WTC11 (cell line): ENCODE results near the gene PTP4A1. TPM values are rescaled to one million over a fixed set of nuclear protein-coding genes. Genes with fewer than 3 reads are reported as not detected.

ENCODE experiments used
- ATAC-seq: fragments of 200-7000 bp; cut with Tn5 transposase; 2 replicates; pipeline ENCODE4 v1.10.0; 2021; ENCODE audit warnings: mild to moderate bottlenecking, moderate library complexity
- CTCF ChIA-PET: fragments of 300-600 bp; sonication (Branson Sonifier 250); formaldehyde crosslinking; loops from one replicate; lab custom pipeline; 2021; ENCODE audit warnings: antibody characterized with exemption; lab: Charles Lee
- POLR2A ChIA-PET: fragments of 350-600 bp; sonication (Branson Sonifier 250); formaldehyde crosslinking; loops from one replicate; lab custom pipeline; 2021; ENCODE audit warnings: antibody characterized with exemption; lab: Charles Lee
- DNase-seq: peaks from one replicate; pipeline ENCODE4 v3.0.0; 2021; ENCODE audit warnings: low spot score
- H3K27ac Mint-ChIP-seq: 2 replicates; pipeline ENCODE4 v1.8.0; 2021; ENCODE audit warnings: mixed read lengths
- H3K27me3 Mint-ChIP-seq: 2 replicates; pipeline ENCODE4 v1.8.0; 2021; ENCODE audit warnings: low read depth, mild to moderate bottlenecking, moderate library complexity, mixed read lengths
- H3K36me3 Mint-ChIP-seq: 2 replicates; pipeline ENCODE4 v1.8.0; 2021; ENCODE audit warnings: mixed read lengths
- H3K4me1 Mint-ChIP-seq: 2 replicates; pipeline ENCODE4 v1.8.0; 2022; ENCODE audit warnings: mixed read lengths
- H3K4me3 Mint-ChIP-seq: 2 replicates; pipeline ENCODE4 v1.8.0; 2021; ENCODE audit warnings: mild to moderate bottlenecking, moderate library complexity, mixed read lengths
- H3K9me3 Mint-ChIP-seq: 2 replicates; pipeline ENCODE4 v1.8.0; 2021; ENCODE audit warnings: mixed read lengths
- ARID4B ChIP-seq: sonication (generic); formaldehyde crosslinking; IDR thresholded peaks from 2 replicates; pipeline ENCODE4 v1.8.0; 2023; ENCODE audit warnings: missing genetic modification reagents, mild to moderate bottlenecking, borderline replicate concordance
- ATF1 ChIP-seq: sonication (generic); formaldehyde crosslinking; IDR thresholded peaks from 2 replicates; pipeline ENCODE4 v1.8.1; 2023; ENCODE audit warnings: mild to moderate bottlenecking, moderate library complexity, missing genetic modification reagents
- ATF3 ChIP-seq: sonication (generic); formaldehyde crosslinking; conservative IDR thresholded peaks from 2 replicates; pipeline ENCODE4 v1.8.1; 2022; ENCODE audit warnings: mild to moderate bottlenecking, missing genetic modification reagents
- CBFB ChIP-seq: sonication (generic); formaldehyde crosslinking; IDR thresholded peaks from 2 replicates; pipeline ENCODE4 v1.8.1; 2022; ENCODE audit warnings: mild to moderate bottlenecking, low read depth, missing genetic modification reagents
- CDX4 ChIP-seq: fragments of 250-450 bp; sonication (Bioruptor Pico); IDR thresholded peaks from 2 replicates; pipeline ENCODE4 v1.9.0; 2021; ENCODE audit warnings: moderate library complexity, mild to moderate bottlenecking, inconsistent platforms, borderline replicate concordance
- E2F4 ChIP-seq: sonication (generic); formaldehyde crosslinking; IDR thresholded peaks from 2 replicates; pipeline ENCODE4 v1.8.1; 2022; ENCODE audit warnings: low read depth, mild to moderate bottlenecking, moderate library complexity, missing genetic modification reagents, borderline replicate concordance
- ELF4 ChIP-seq: sonication (generic); formaldehyde crosslinking; IDR thresholded peaks from 2 replicates; pipeline ENCODE4 v1.8.1; 2022; ENCODE audit warnings: low read depth, mild to moderate bottlenecking, moderate library complexity, missing genetic modification reagents
- ESRRA ChIP-seq: sonication (generic); formaldehyde crosslinking; IDR thresholded peaks from 2 replicates; pipeline ENCODE4 v1.8.1; 2022; ENCODE audit warnings: mild to moderate bottlenecking, missing genetic modification reagents, borderline replicate concordance
- HMGXB4 ChIP-seq: sonication (generic); formaldehyde crosslinking; IDR thresholded peaks from 2 replicates; pipeline ENCODE4 v1.8.1; 2023; ENCODE audit warnings: mild to moderate bottlenecking, moderate library complexity, missing genetic modification reagents
- MLX ChIP-seq: sonication (generic); formaldehyde crosslinking; IDR thresholded peaks from 2 replicates; pipeline ENCODE4 v1.8.1; 2023; ENCODE audit warnings: mild to moderate bottlenecking, missing genetic modification reagents, moderate library complexity
- NR3C1 ChIP-seq: sonication (generic); formaldehyde crosslinking; conservative IDR thresholded peaks from 2 replicates; pipeline ENCODE4 v1.8.1; 2023; ENCODE audit warnings: low read depth, mild to moderate bottlenecking, missing genetic modification reagents
- SMAD4 ChIP-seq: sonication (generic); formaldehyde crosslinking; IDR thresholded peaks from 2 replicates; pipeline ENCODE4 v1.8.0; 2022; ENCODE audit warnings: mild to moderate bottlenecking, missing genetic modification reagents
- ZNF317 ChIP-seq: sonication (generic); formaldehyde crosslinking; IDR thresholded peaks from 2 replicates; pipeline ENCODE4 v1.8.1; 2023; ENCODE audit warnings: low read depth, mild to moderate bottlenecking, moderate library complexity, missing genetic modification reagents, borderline replicate concordance
- ZNF512 ChIP-seq: sonication (generic); formaldehyde crosslinking; IDR thresholded peaks from 2 replicates; pipeline ENCODE4 v1.8.1; 2022; ENCODE audit warnings: missing genetic modification reagents, borderline replicate concordance
- ZNF671 ChIP-seq: fragments of 250-450 bp; sonication (Bioruptor Pico); IDR thresholded peaks from 2 replicates; pipeline ENCODE4 v1.8.0; 2021; ENCODE audit warnings: mild to moderate bottlenecking
- total RNA-seq: library from RNA; stranded (reverse); gene quantifications from 3 replicates; pipeline ENCODE4 v1.2.3, GENCODE V29; 2021

PTP4A1 gene
- total RNA-seq, 1 experiment from 2014 or later: 56.9 TPM

- Mint-ChIP-seq H3K4me3 (no peak overlapping the region), H3K36me3 (0 out of 2 replicates have a peak, but pooled peaks cover 2% of the 10 kb centered on the region), H3K9me3 (peaks cover 25% of the 10 kb centered on the region), H3K4me1 (no peaks in the 10 kb centered on the region), H3K27me3 (peaks cover 3% of the 10 kb centered on the region; the same call in 1 of the 2 replicates), H3K27ac (no peak overlapping the region)
- no peak for DNase-seq
- ChIA-PET CTCF (interaction anchor here (2.0 kb wide), 1 partner anchor 12 kb away, joined by 10 read pairs; no protein-coding TSS in a partner anchor), POLR2A (no interaction called here)
- TF ChIP-seq ESRRA (CRISPR knock-in tag) (no peak), HMGXB4 (no peak), MLX (CRISPR knock-in tag) (no peak), ATF3 (CRISPR knock-in tag) (no peak), ZNF512 (CRISPR knock-in tag) (no peak), NR3C1 (no peak), ELF4 (CRISPR knock-in tag) (no peak), ZNF317 (CRISPR knock-in tag) (no peak), CDX4 (no peak), SMAD4 (no peak), E2F4 (CRISPR knock-in tag) (no peak), ATF1 (CRISPR knock-in tag) (no peak), CBFB (CRISPR knock-in tag) (no peak)
- ATAC-seq: no peak
Observed at GRCh38 chr6:63610944-63611343, 38.7 kb downstream of the PTP4A1 start.

- ATAC-seq (no peak), DNase-seq (no peak)
- ChIA-PET CTCF (interaction anchor here (2.0 kb wide), 1 partner anchor 13 kb away, joined by 10 read pairs; no protein-coding TSS in a partner anchor), POLR2A (no interaction called here)
- H3K9me3 Mint-ChIP-seq: peaks cover 25% of the 10 kb centered on the region
- peaks cover 9% of the 10 kb centered on the region for H3K27me3 Mint-ChIP-seq
- no peaks in the 10 kb centered on the region for H3K4me1 Mint-ChIP-seq
- 0 out of 2 replicates have a peak, but pooled peaks cover 2% of the 10 kb centered on the region for H3K36me3 Mint-ChIP-seq
- H3K27ac Mint-ChIP-seq: no peak overlapping the region
- H3K4me3 Mint-ChIP-seq: no peak overlapping the region
- TF ChIP-seq ARID4B (CRISPR knock-in tag): no peak
- no peak for TF ChIP-seq ESRRA (CRISPR knock-in tag)
- TF ChIP-seq ZNF671 (CRISPR knock-in tag): no peak
Observed at GRCh38 chr6:63611560-63611959, 39.3 kb downstream of the PTP4A1 start.
